HepG2 (cell line): Measurements from ENCODE around the gene HLF. TPM values are rescaled to one million over a fixed set of nuclear protein-coding genes. Genes with fewer than 3 reads are reported as not detected.
A peak's percentile ranks its signal among the peaks of the same experiment; 100 is the strongest.

ENCODE experiments used
- AGO2 ChIP-seq: fragments of 200-400 bp; formaldehyde crosslinking; optimal IDR thresholded peaks from 2 replicates; pipeline ENCODE3; 2017; ENCODE audit warnings: mild to moderate bottlenecking, low read depth, low read length, moderate library complexity
- EZH2 ChIP-seq: conservative IDR thresholded peaks from 2 replicates; pipeline ENCODE4 v1.6.1; 2012; ENCODE audit warnings: mild to moderate bottlenecking, low read depth, low read length, moderate library complexity
- GATA4 ChIP-seq: sonication (generic); IDR thresholded peaks from 2 replicates; pipeline ENCODE4 v1.6.1; 2016; ENCODE audit warnings: antibody characterized with exemption, low read depth, borderline replicate concordance
- LCORL ChIP-seq, 2 experiments: fragments of 450-650 bp in 1 of 2; sonication (generic) in 1 of 2; formaldehyde crosslinking in 1 of 2; IDR thresholded peaks; 2 replicates each; pipeline versions ENCODE4 v1.5.0 to v1.6.1; 2017 to 2020; ENCODE audit warnings: antibody characterized with exemption in 1 of 2, missing genetic modification reagents in 1 of 2
- MTA3 ChIP-seq: sonication (generic); formaldehyde crosslinking; IDR thresholded peaks from 2 replicates; pipeline ENCODE4 v1.4.0; 2020; ENCODE audit warnings: missing genetic modification reagents
- MYC ChIP-seq: sonication (generic); formaldehyde crosslinking; IDR thresholded peaks from 2 replicates; pipeline ENCODE4 v1.9.0; 2021; ENCODE audit warnings: missing genetic modification reagents, borderline replicate concordance
- NFATC3 ChIP-seq: sonication (generic); formaldehyde crosslinking; IDR thresholded peaks from 2 replicates; pipeline ENCODE4 v1.5.1; 2020; ENCODE audit warnings: mild to moderate bottlenecking, missing genetic modification reagents
- SMC3 ChIP-seq: IDR thresholded peaks from 2 replicates; pipeline ENCODE4 v1.6.1; 2011; ENCODE audit warnings: low read length, improper control_type of control experiment
- SOX6 ChIP-seq, 2 experiments: fragments of 450-650 bp in 1 of 2; sonication (generic) in 1 of 2; formaldehyde crosslinking in 1 of 2; IDR thresholded peaks; 2 replicates each; pipeline versions ENCODE4 v1.4.0 to v1.6.1; 2017 to 2020; ENCODE audit warnings: antibody characterized with exemption in 1 of 2, mild to moderate bottlenecking in 1 of 2, missing genetic modification reagents in 1 of 2
- TAF15 ChIP-seq: fragments of 200-400 bp; formaldehyde crosslinking; IDR thresholded peaks from one replicate; pipeline ENCODE4 v1.6.1; 2018; ENCODE audit warnings: mild to moderate bottlenecking, low read depth, low read length; ENCODE audit not compliant: poor library complexity, severe bottlenecking
- TARDBP ChIP-seq: sonication (generic); formaldehyde crosslinking; IDR thresholded peaks from 2 replicates; pipeline ENCODE4 v1.8.0; 2022; ENCODE audit warnings: mild to moderate bottlenecking, missing genetic modification reagents
- TEAD3 ChIP-seq: optimal IDR thresholded peaks from 2 replicates; pipeline ENCODE3; 2016; ENCODE audit warnings: borderline replicate concordance
- ZFP1 ChIP-seq: IDR thresholded peaks from 2 replicates; pipeline ENCODE4 v1.6.1; 2016
- ZNF180 ChIP-seq: sonication (generic); formaldehyde crosslinking; IDR thresholded peaks from 2 replicates; pipeline ENCODE4 v1.4.0; 2020; ENCODE audit warnings: low read depth, missing genetic modification reagents, borderline replicate concordance
- ZNF282 ChIP-seq: fragments of 450-650 bp; IDR thresholded peaks from 2 replicates; pipeline ENCODE4 v1.6.1; 2018; ENCODE audit not compliant: partially characterized antibody
- ZNF451 ChIP-seq: sonication (generic); formaldehyde crosslinking; IDR thresholded peaks from 2 replicates; pipeline ENCODE4 v1.5.0; 2020; ENCODE audit warnings: mild to moderate bottlenecking, missing genetic modification reagents
- ZNF572 ChIP-seq: sonication (generic); formaldehyde crosslinking; IDR thresholded peaks from 2 replicates; pipeline ENCODE4 v1.5.1; 2020; ENCODE audit warnings: mild to moderate bottlenecking, missing genetic modification reagents
- ZNF629 ChIP-seq: sonication (generic); formaldehyde crosslinking; conservative IDR thresholded peaks from 2 replicates; pipeline ENCODE4 v1.5.0; 2020; ENCODE audit warnings: missing genetic modification reagents
- ZNF720 ChIP-seq: sonication (generic); formaldehyde crosslinking; IDR thresholded peaks from 2 replicates; pipeline ENCODE4 v1.4.0; 2020; ENCODE audit warnings: missing genetic modification reagents
- ZNF746 ChIP-seq: sonication (generic); formaldehyde crosslinking; IDR thresholded peaks from 2 replicates; pipeline ENCODE4 v1.8.0; 2022; ENCODE audit warnings: mild to moderate bottlenecking, missing genetic modification reagents
- ZNF773 ChIP-seq: sonication (generic); formaldehyde crosslinking; IDR thresholded peaks from 2 replicates; pipeline ENCODE4 v1.4.0; 2020; ENCODE audit warnings: missing genetic modification reagents, borderline replicate concordance
- polyA plus RNA-seq, 8 experiments: library from polyadenylated mRNA; depleted of rRNA in 3 of 8; stranded (reverse) in 7 of 8; unstranded in 1 of 8; fragments of >200 nt; fragmentation: Illumina TruSeq in 4 of 8; extraction: Trizol in 4 of 8; gene quantifications; 2 replicates each; pipeline versions ENCODE4 v1.2.1 to v1.2.3, GENCODE V29; 2011 to 2016; ENCODE audit warnings: low read depth in 4 of 8, missing spikeins in 1 of 8, mixed read lengths in 1 of 8; ENCODE audit not compliant: insufficient read depth in 1 of 8
- total RNA-seq, 5 experiments: library from RNA; depleted of rRNA; stranded (reverse); fragments of >200 nt; fragmentation: Illumina TruSeq; extraction: Trizol; gene quantifications; 2 replicates each; pipeline ENCODE4 v1.2.3, GENCODE V29; 2016; ENCODE audit warnings: low read depth in 1 of 5
- TF ChIP-seq, protein P1 (sequence below): sonication (generic); formaldehyde crosslinking; IDR thresholded peaks from 2 replicates; pipeline ENCODE4 v1.4.0; 2020; ENCODE audit warnings: missing genetic modification reagents
- TF ChIP-seq, protein P2 (sequence below): sonication (generic); formaldehyde crosslinking; IDR thresholded peaks from 2 replicates; pipeline ENCODE4 v1.4.0; 2020; ENCODE audit warnings: missing genetic modification reagents
- TF ChIP-seq, protein P3 (sequence below): sonication (generic); formaldehyde crosslinking; IDR thresholded peaks from 2 replicates; pipeline ENCODE4 v1.8.0; 2022; ENCODE audit warnings: mild to moderate bottlenecking, missing genetic modification reagents, borderline replicate concordance

The HLF gene
- total and polyA plus RNA-seq, 2 of the 13 experiments (the other 11 are each of a cell fraction or from before 2014, with no cell fraction given): 202 to 346 TPM

DNA sequence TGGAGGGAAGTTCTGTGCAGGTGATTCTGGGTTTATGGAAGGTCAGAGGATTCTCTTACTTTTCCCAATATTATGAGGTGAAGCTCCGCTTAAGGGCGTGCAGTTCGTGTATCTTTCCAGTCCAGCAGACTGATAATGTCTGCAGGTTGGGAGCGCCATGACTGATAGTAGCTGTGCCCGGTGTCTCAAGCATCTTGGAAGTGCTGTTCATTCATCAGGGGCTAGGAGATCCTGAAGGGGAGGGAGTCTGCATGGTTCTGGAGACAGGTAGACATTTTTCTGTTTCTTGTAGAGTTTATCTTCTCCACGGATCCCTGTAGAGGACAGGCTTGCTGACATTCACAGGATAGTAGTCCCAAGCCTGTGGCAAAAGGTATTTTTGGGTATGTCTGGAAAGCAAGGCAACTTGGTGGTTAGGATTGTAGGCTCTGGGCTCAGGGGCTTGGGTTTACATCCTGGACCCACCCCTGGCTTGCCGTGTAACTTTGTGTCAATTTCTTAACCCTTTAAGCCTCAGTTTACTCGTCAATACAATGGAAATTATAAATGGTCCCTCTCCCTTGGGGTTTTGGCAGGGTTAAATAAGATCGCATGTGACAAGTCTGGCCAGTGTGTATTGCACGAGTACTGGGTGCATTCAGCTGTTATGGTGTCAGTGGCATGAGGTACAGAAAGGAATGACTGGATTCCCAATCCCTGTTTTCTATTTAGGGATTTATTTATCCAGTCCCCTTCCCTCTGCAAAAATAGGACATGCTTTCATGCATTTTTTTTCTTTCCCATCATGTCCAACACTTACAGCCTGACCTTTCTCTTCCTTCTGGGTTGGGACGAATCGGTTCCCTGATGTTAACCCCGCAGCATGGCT, 8.2 kb downstream of the HLF start (continued):
- TF ChIP-seq, protein P1, sequence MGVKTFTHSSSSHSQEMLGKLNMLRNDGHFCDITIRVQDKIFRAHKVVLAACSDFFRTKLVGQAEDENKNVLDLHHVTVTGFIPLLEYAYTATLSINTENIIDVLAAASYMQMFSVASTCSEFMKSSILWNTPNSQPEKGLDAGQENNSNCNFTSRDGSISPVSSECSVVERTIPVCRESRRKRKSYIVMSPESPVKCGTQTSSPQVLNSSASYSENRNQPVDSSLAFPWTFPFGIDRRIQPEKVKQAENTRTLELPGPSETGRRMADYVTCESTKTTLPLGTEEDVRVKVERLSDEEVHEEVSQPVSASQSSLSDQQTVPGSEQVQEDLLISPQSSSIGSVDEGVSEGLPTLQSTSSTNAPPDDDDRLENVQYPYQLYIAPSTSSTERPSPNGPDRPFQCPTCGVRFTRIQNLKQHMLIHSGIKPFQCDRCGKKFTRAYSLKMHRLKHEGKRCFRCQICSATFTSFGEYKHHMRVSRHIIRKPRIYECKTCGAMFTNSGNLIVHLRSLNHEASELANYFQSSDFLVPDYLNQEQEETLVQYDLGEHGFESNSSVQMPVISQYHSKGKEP (CRISPR knock-in tag): no peak
- TF ChIP-seq LCORL (IDR thresholded peaks at IDR 0.05): no peak
- no peak for TF ChIP-seq LCORL (CRISPR knock-in tag; IDR thresholded peaks at IDR 0.05)
- TF ChIP-seq GATA4: no peak
- no peak for TF ChIP-seq ZNF572 (CRISPR knock-in tag)
- no peak for TF ChIP-seq EZH2
- no peak for TF ChIP-seq ZNF720 (CRISPR knock-in tag)
- no peak for TF ChIP-seq SMC3
- TF ChIP-seq TARDBP (CRISPR knock-in tag): no peak
- no peak for TF ChIP-seq AGO2
- no peak for TF ChIP-seq TEAD3
- TF ChIP-seq ZNF629 (CRISPR knock-in tag): peak; percentile 91
- no peak for TF ChIP-seq TAF15
- TF ChIP-seq ZNF746 (CRISPR knock-in tag): no peak
- TF ChIP-seq ZNF773 (CRISPR knock-in tag): no peak
- TF ChIP-seq ZNF451 (CRISPR knock-in tag): 0 out of 2 replicates have a peak, but pooled peaks have one; percentile 7
- TF ChIP-seq ZNF282: no peak
- TF ChIP-seq, protein P2, sequence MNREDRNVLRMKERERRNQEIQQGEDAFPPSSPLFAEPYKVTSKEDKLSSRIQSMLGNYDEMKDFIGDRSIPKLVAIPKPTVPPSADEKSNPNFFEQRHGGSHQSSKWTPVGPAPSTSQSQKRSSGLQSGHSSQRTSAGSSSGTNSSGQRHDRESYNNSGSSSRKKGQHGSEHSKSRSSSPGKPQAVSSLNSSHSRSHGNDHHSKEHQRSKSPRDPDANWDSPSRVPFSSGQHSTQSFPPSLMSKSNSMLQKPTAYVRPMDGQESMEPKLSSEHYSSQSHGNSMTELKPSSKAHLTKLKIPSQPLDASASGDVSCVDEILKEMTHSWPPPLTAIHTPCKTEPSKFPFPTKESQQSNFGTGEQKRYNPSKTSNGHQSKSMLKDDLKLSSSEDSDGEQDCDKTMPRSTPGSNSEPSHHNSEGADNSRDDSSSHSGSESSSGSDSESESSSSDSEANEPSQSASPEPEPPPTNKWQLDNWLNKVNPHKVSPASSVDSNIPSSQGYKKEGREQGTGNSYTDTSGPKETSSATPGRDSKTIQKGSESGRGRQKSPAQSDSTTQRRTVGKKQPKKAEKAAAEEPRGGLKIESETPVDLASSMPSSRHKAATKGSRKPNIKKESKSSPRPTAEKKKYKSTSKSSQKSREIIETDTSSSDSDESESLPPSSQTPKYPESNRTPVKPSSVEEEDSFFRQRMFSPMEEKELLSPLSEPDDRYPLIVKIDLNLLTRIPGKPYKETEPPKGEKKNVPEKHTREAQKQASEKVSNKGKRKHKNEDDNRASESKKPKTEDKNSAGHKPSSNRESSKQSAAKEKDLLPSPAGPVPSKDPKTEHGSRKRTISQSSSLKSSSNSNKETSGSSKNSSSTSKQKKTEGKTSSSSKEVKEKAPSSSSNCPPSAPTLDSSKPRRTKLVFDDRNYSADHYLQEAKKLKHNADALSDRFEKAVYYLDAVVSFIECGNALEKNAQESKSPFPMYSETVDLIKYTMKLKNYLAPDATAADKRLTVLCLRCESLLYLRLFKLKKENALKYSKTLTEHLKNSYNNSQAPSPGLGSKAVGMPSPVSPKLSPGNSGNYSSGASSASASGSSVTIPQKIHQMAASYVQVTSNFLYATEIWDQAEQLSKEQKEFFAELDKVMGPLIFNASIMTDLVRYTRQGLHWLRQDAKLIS (CRISPR knock-in tag): peak; percentile 96
- TF ChIP-seq ZNF180: no peak
- no peak for TF ChIP-seq SOX6 (IDR thresholded peaks at IDR 0.05)
- TF ChIP-seq SOX6 (CRISPR knock-in tag; IDR thresholded peaks at IDR 0.05): peak; percentile 25; the same call in 1 of the 2 replicates
- TF ChIP-seq ZFP1 (CRISPR knock-in tag): no peak
- TF ChIP-seq NFATC3: no peak
- no peak for TF ChIP-seq MYC (CRISPR knock-in tag)
- TF ChIP-seq, protein P3, sequence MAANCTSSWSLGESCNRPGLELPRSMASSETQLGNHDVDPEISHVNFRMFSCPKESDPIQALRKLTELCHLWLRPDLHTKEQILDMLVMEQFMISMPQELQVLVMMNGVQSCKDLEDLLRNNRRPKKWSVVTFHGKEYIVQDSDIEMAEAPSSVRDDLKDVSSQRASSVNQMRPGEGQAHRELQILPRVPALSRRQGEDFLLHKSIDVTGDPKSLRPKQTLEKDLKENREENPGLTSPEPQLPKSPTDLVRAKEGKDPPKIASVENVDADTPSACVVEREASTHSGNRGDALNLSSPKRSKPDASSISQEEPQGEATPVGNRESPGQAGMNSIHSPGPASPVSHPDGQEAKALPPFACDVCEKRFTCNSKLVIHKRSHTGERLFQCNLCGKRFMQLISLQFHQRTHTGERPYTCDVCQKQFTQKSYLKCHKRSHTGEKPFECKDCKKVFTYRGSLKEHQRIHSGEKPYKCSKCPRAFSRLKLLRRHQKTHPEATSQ (CRISPR knock-in tag): 0 out of 2 replicates have a peak, but pooled peaks have one; percentile 43
- TF ChIP-seq MTA3 (CRISPR knock-in tag): no peak
